Colon (tissue), 2 donors: Measurements from ENCODE around the gene KRT40.

Source experiments
- FAIRE-seq: peaks from 2 replicates; lab custom pipeline; 2012; peaks lifted over from hg19 to GRCh38; lab: Jason Lieb, UNC
- donor health status: control.
- donor health status: control.

Gene KRT40

GRCh38 chr17:40952154-40952553 lies 32.0 kb downstream of the KRT40 start:
- FAIRE-seq = no peak

- no peak for FAIRE-seq
These were observed 33.0 kb downstream of the KRT40 start for GRCh38 chr17:40951011-40951622.

GRCh38 chr17:40950176-40950575 lies 34.0 kb downstream of the KRT40 start:
- no peak for FAIRE-seq

GRCh38 chr17:40949418-40949817 lies 34.7 kb downstream of the KRT40 start:
- FAIRE-seq = no peak

- FAIRE-seq = no peak
These were observed 36.2 kb downstream of the KRT40 start for GRCh38 chr17:40947929-40948328.

GRCh38 chr17:40945414-40945813 lies 38.7 kb downstream of the KRT40 start:
- FAIRE-seq = no peak

- FAIRE-seq = no peak
These were observed 39.6 kb downstream of the KRT40 start for GRCh38 chr17:40944531-40944930.

GRCh38 chr17:40942553-40942952 lies 41.6 kb downstream of the KRT40 start:
- no peak for FAIRE-seq

- FAIRE-seq = no peak
These were observed 43.9 kb downstream of the KRT40 start for GRCh38 chr17:40940266-40940665.

- no peak for FAIRE-seq
These were observed 45.1 kb downstream of the KRT40 start for GRCh38 chr17:40938981-40939380.

GRCh38 chr17:40937384-40937819 lies 46.7 kb downstream of the KRT40 start, which contains the start of gene KRT23:
TSS of gene KRT23 (minus strand) at chr17:40937646. CDS start at chr17:40936603, 1,043 bp downstream.
- FAIRE-seq = no peak

- FAIRE-seq = no peak
These were observed 47.1 kb downstream of the KRT40 start for GRCh38 chr17:40936976-40937375.

- FAIRE-seq = no peak
These were observed 47.6 kb downstream of the KRT40 start for GRCh38 chr17:40936437-40936971.

- no peak for FAIRE-seq
These were observed 48.5 kb downstream of the KRT40 start for GRCh38 chr17:40935624-40936023.

- no peak for FAIRE-seq
These were observed 51.5 kb downstream of the KRT40 start for GRCh38 chr17:40932608-40933007.

GRCh38 chr17:40931311-40931710 lies 52.8 kb downstream of the KRT40 start:
- FAIRE-seq = no peak
